ENCODE results near the gene FHL3.

The FHL3 gene

DNA sequence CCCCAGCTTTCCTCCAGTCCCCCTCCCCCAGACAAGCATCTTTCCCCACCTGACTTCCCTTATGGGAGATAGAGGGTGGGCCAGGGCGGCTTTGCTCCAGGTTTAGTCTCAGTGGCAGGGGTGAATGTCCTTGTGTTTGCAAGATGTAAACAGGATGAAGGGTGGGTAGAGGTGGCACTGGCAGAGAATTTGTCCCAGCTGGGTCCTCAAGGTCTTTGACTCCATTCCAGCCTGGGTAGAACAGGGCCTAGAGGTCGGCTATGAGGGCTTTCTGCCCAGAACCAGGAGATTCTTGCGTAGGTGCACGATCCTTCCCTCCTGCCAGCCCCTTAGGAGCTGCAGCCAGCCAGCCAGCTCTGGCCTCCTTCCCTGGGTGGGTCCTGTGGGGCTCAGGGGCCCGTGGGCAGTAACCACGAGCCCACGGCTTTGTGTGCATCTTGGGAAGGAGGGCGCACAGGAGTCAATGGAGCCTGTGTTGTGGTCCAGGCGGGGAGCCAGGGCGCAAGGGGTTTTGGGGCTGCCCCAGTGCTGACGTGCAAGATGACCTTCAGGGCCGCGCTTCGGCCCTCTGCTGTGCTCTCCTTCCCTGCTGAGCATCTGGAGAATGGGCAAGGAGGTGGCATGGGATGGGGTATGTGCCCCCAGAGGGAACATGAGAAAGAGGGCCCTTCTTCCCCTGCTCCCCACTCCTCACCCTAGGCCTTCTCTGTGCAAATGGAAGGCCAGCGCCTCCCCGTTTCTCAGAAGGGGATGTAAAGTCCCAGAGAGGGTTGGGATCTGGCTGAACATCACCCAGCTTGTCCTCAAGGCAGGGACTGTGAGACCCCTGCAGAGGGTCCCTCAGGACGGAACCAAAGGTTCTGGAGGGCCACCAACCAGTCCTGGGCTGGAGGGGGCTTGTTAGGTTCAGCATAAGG is 25.5 kb upstream of the FHL3 start:
- H3K4me3 ChIP-seq (ENCODE audit: low read depth, low read length) = no peak overlapping the region
- TF ChIP-seq, protein P1, sequence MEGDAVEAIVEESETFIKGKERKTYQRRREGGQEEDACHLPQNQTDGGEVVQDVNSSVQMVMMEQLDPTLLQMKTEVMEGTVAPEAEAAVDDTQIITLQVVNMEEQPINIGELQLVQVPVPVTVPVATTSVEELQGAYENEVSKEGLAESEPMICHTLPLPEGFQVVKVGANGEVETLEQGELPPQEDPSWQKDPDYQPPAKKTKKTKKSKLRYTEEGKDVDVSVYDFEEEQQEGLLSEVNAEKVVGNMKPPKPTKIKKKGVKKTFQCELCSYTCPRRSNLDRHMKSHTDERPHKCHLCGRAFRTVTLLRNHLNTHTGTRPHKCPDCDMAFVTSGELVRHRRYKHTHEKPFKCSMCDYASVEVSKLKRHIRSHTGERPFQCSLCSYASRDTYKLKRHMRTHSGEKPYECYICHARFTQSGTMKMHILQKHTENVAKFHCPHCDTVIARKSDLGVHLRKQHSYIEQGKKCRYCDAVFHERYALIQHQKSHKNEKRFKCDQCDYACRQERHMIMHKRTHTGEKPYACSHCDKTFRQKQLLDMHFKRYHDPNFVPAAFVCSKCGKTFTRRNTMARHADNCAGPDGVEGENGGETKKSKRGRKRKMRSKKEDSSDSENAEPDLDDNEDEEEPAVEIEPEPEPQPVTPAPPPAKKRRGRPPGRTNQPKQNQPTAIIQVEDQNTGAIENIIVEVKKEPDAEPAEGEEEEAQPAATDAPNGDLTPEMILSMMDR (IDR thresholded peaks at IDR 0.05; ENCODE audit: low read depth, low read length) = no peak

DNA sequence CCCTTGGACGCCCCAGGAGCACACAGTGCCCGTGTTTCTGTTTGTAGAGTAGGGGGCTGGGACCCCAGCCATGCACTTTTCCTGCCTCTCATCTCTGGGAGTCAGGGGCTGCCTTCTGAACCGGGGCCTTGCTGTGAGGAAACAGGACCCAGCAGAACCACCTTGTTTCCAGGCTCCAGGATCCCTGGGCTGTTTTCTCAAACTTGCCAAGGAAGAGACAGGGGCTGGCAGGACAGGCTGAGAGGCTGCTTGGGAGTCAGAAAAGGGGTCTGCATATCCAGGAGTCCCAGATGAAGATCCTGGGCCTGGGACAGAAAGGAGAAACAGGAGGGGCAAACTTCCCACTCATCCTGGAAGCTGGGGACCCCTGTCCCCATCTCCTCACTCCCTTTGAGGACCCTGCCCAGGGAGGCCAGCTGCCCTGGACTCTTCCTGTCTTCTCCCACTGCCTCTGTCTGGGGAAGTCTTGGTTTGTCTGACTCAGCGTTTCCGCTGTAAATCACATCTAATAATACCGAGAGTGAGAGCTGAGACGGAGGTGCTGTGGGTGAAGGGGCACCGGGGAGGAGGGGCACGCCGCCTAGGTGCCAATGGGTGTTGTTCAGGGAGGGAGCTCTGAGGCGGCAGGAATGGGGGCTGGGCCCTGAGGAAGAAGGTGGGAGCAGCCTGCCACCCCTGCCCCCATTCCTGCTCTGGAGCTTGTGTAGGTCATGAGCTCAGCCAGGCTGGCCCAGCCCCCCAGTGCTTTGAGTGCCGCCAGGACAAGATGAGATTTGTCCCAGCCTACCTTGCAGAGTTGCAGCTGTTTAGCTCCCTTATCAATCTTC is 24.6 kb upstream of the FHL3 start:
- TF ChIP-seq, protein P1 (IDR thresholded peaks at IDR 0.05; ENCODE audit: low read depth, low read length) = no peak
- no peak overlapping the region for H3K4me3 ChIP-seq (ENCODE audit: low read depth, low read length)

DNA sequence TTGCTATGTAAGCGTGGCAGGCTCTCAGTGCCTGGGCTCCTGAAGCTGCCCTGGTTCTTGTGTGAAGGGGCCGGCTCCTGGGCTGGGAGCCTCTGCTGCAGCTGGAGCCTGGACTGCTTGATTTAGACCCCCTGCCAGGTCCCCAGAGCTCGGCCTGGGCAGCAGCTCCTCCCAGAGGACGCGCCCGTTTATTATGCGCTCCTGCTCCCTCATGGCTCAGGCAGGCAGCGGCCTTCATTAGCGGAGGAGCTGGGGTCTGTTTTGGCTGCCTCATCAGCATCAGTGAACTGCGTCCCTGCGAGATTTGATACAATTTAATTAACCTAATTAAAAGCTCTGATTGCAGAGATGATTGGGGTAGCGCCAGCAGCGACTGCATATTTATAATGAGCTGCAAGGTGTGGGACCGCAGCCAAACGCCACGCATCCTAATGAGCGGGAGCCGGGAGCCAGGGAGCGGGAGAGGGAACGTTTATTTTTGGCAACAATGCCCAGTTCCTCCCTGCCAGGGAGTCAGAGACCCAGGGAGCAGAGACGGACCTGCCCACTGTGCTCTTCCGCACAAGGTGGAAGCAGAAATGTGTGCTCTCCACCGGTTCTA is 23.9 kb upstream of the FHL3 start:
- H3K4me3 ChIP-seq (ENCODE audit: low read depth, low read length) = no peak overlapping the region
- TF ChIP-seq, protein P1 (IDR thresholded peaks at IDR 0.05; ENCODE audit: low read depth, low read length) = no peak

DNA sequence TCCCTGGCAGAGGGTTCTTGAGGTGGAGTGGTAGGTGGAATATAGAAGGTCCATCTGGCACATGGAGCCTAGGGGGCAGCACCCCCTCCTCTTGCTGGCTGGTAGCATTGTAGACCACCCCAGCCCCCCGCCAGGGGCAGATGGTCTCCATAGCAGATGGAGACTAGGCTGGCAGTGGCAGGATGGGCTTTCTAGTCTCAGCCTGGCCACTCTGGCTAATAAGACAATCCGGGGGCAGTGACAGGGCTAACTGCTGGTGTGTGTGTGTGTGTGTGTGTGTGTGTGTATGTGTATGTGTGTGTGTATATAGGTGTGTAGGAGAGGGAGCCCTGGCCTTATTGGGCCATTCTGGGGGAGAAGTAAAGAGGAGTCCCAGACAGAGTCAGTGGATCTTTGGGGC is 23.4 kb upstream of the FHL3 start:
- no peak overlapping the region for H3K4me3 ChIP-seq (ENCODE audit: low read depth, low read length)
- TF ChIP-seq, protein P1 (IDR thresholded peaks at IDR 0.05; ENCODE audit: low read depth, low read length) = no peak

DNA sequence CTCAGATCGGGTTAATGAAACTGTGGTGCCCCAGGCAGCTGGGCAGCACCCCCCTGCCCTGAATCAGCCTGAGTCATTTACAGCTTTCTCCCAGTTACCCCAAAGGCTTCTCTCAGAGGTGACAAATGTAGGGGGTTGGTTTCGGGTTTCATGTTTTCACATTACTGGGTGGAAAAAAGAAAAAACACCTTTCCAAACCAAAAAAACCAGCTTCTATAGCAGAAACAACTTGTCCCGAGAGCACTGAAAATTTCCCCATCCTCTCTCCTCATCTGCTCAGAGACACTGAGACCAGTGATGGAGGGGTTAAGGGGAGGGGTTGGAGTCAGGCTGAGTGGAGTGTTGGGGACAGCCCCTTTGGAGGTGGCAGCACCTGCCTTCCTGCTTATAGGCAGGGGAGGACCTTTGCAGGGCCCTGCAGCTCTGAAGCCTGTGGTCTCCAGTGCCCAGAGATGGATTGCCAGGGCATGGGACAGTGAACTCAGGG is 22.8 kb upstream of the FHL3 start:
- TF ChIP-seq, protein P1 (IDR thresholded peaks at IDR 0.05; ENCODE audit: low read depth, low read length) = no peak
- H3K4me3 ChIP-seq (ENCODE audit: low read depth, low read length) = no peak overlapping the region

DNA sequence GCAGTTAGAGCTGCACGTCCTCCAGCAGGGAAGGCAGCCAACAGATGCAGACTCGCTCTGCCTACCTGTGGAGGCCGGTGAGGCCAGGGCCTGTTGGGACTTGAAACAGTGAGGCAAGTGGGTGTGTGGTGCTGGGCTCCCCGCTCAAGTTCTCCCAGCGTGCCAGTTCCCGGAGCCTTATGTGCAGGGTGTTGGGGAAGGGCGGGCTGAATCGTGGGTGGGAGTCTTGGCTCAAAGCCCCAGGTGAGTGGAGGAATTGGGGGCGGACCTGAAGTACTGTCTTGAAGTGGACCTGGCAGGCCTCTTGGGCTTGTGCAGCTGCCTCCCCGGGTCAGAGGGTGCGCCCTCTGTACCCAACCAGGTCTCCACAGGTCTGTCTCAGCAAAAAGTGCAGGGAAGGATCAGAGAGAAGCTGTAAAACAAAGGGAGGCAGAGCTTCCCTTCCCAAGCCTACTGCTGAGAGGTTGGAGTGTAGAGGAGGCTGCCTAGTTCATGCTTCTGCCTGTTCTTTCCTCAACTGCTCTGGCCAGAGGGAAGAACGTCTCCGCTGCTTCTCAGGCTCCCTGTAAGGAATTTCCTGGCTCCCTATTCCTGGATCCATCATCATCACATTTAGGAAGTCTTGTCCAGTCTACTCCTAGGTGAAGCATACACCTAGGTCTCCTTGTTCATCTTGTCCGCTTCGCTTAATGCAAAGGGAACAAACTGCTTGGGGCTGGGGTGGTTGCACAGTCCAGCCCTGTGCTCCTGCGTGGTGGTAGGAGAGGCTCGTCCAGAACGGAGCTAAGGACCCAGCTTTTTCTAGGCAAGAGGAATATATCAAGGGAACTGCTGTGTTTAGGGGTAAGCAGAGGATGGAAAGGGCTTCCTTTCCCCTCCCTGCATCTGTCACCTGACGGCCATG is 22.1 kb upstream of the FHL3 start:
- TF ChIP-seq, protein P1 (IDR thresholded peaks at IDR 0.05; ENCODE audit: low read depth, low read length) = no peak
- no peak overlapping the region for H3K4me3 ChIP-seq (ENCODE audit: low read depth, low read length)

Measured in WI38 (cell line).